Measurements from ENCODE around the gene TTC17. TPM values are rescaled to one million over a fixed set of nuclear protein-coding genes. Genes with fewer than 3 reads are reported as not detected.

The TTC17 gene
- total and polyA plus RNA-seq, 2 of the 4 experiments (the other 2 are of a cell fraction) = 56.3 to 61.3 TPM

DNA sequence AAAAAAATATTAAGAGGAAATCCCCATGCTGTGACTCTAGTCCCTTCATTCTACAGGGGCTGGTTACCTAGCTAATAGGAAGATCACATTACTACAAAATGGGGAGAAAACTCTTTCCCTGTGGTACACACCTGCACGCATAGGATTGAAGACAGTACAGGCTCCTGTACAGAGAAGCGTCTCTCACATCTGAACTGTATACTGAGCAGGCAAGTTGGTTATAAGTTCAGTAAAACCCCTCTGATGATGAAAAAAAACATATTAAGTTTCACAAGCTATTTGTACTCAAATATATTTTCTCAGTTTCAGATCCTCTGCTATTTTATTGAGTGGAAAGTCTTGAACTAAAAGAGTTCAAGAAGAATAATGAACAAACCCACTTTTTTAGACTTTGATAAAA lies 164.9 kb downstream of the TTC17 start:
- Histone ChIP-seq H3K27me3 (ENCODE audit: control insufficient read depth, insufficient read depth, low read length) (no peaks in the 10 kb centered on the region), H3K4me2 (ENCODE audit: low read depth, low read length) (no peak overlapping the region), H3K56ac (ENCODE audit: extremely low read depth, insufficient read depth, low read length) (no peak overlapping the region), H3K14ac (replicated peaks; ENCODE audit: low read depth, low read length) (no peak overlapping the region), H2BK20ac (ENCODE audit: low read depth, low read length) (no peak overlapping the region), H4K91ac (ENCODE audit: insufficient read depth, low read depth, low read length) (no peak overlapping the region), H4K20me1 (ENCODE audit: insufficient read depth, low read length) (no peaks in the 10 kb centered on the region), H4K8ac (ENCODE audit: low read depth in 2 of 2, low read length in 2 of 2) (no peak overlapping the region), H2BK120ac (ENCODE audit: low read depth, low read length) (no peak overlapping the region), H2AK9ac (replicated peaks; ENCODE audit: low read depth, low read length, poor library complexity) (no peak overlapping the region), H3K18ac (ENCODE audit: low read depth, low read length) (no peak overlapping the region), H2AFZ (replicated peaks; ENCODE audit: low read length, poor library complexity) (no peak overlapping the region), H3K27ac (ENCODE audit: insufficient read depth, low read length) (no peak overlapping the region), H2BK5ac (ENCODE audit: low read depth, low read length, poor library complexity, severe bottlenecking) (no peak overlapping the region), H3K23ac (ENCODE audit: low read depth, low read length) (no peak overlapping the region), H3K4me1 (ENCODE audit: control insufficient read depth, insufficient read depth, low read length) (no peaks in the 10 kb centered on the region), H3K9me3 (ENCODE audit: control insufficient read depth, insufficient read depth, low read length) (no peaks in the 10 kb centered on the region), H4K5ac (ENCODE audit: low read depth, low read length) (no peak overlapping the region), H2BK15ac (ENCODE audit: low read depth, low read length) (no peak overlapping the region), H3K9me1 (ENCODE audit: insufficient read depth, low read length) (no peaks in the 10 kb centered on the region), H3K4ac (ENCODE audit: low read depth, low read length) (no peak overlapping the region), H3K79me1 (ENCODE audit: low read depth in 1 of 2, low read length in 2 of 2) (no peaks in the 10 kb centered on the region), H2AK5ac (ENCODE audit: low read depth, low read length) (no peak overlapping the region), H3K4me3 (ENCODE audit: insufficient read depth, low read depth, low read length) (no peak overlapping the region), H3K36me3 (ENCODE audit: control insufficient read depth, insufficient read depth, low read length) (no peaks in the 10 kb centered on the region), H3K9ac (ENCODE audit: low read depth, low read length) (no peak overlapping the region)
- dilution Hi-C loops (cut with HindIII; ENCODE audit: low sequenced_read_pairs, unreplicated experiment) = no loop called here
- BruUV-seq (replicated peaks) = no TSS peak
- DNase-seq = no peak
- ATAC-seq (ENCODE audit: low read depth) = no peak
- POLR2A ChIA-PET (ENCODE audit: unreplicated experiment) = no interaction called here
- CTCF ChIA-PET = no interaction called here
- intact Hi-C loops (cut with micrococcal nuclease) = loop anchor here (2.0 kb wide), 1 partner anchor 19 kb away; no protein-coding TSS in a partner anchor
- WGBS, 2 experiments (ENCODE audit: extremely low coverage in 2 of 2, insufficient read length in 1 of 2) = no CpG with 5 or more reads among the region's 2 CpGs
- no peak for TF ChIP-seq CEBPB (IDR thresholded peaks at IDR 0.05; ENCODE audit: low read depth, low read length)
- TF ChIP-seq, protein P1, sequence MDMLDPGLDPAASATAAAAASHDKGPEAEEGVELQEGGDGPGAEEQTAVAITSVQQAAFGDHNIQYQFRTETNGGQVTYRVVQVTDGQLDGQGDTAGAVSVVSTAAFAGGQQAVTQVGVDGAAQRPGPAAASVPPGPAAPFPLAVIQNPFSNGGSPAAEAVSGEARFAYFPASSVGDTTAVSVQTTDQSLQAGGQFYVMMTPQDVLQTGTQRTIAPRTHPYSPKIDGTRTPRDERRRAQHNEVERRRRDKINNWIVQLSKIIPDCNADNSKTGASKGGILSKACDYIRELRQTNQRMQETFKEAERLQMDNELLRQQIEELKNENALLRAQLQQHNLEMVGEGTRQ (IDR thresholded peaks at IDR 0.05; ENCODE audit: low read depth, low read length) = no peak
- TF ChIP-seq MAZ (IDR thresholded peaks at IDR 0.05; ENCODE audit: borderline replicate concordance, low read depth, low read length) = no peak
- TF ChIP-seq, protein P2, sequence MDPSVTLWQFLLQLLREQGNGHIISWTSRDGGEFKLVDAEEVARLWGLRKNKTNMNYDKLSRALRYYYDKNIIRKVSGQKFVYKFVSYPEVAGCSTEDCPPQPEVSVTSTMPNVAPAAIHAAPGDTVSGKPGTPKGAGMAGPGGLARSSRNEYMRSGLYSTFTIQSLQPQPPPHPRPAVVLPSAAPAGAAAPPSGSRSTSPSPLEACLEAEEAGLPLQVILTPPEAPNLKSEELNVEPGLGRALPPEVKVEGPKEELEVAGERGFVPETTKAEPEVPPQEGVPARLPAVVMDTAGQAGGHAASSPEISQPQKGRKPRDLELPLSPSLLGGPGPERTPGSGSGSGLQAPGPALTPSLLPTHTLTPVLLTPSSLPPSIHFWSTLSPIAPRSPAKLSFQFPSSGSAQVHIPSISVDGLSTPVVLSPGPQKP (IDR thresholded peaks at IDR 0.05; ENCODE audit: borderline replicate concordance, low read depth, low read length) = no peak
- TF ChIP-seq, protein P3, sequence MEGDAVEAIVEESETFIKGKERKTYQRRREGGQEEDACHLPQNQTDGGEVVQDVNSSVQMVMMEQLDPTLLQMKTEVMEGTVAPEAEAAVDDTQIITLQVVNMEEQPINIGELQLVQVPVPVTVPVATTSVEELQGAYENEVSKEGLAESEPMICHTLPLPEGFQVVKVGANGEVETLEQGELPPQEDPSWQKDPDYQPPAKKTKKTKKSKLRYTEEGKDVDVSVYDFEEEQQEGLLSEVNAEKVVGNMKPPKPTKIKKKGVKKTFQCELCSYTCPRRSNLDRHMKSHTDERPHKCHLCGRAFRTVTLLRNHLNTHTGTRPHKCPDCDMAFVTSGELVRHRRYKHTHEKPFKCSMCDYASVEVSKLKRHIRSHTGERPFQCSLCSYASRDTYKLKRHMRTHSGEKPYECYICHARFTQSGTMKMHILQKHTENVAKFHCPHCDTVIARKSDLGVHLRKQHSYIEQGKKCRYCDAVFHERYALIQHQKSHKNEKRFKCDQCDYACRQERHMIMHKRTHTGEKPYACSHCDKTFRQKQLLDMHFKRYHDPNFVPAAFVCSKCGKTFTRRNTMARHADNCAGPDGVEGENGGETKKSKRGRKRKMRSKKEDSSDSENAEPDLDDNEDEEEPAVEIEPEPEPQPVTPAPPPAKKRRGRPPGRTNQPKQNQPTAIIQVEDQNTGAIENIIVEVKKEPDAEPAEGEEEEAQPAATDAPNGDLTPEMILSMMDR (conservative IDR thresholded peaks at IDR 0.05; ENCODE audit: low read depth, low read length) = no peak
- TF ChIP-seq POLR2A (IDR thresholded peaks at IDR 0.05; ENCODE audit: low read depth, low read length) = no peak
- no peak for TF ChIP-seq NFE2L2 (IDR thresholded peaks at IDR 0.05; ENCODE audit: low read depth, low read length)
- TF ChIP-seq BHLHE40 (IDR thresholded peaks at IDR 0.05; ENCODE audit: low read depth, low read length) = no peak
- TF ChIP-seq FOS (IDR thresholded peaks at IDR 0.05; ENCODE audit: low read depth, low read length) = no peak
- no peak for TF ChIP-seq RFX5 (IDR thresholded peaks at IDR 0.05; ENCODE audit: low read depth, low read length)
- in situ Hi-C loops (cut with MboI; ENCODE audit: low sequenced_read_pairs) = no loop called here
